GM11168 (cell line): ENCODE measurements around the gene OR2L5.

Experiments used
- in situ Hi-C: fragments of 300-500 bp; cut with MboI; formaldehyde crosslinking; loops from one replicate; pipeline ENCODE4 v1.12.0; 2022; ENCODE audit warnings: low sequenced_read_pairs; ENCODE audit not compliant: unreplicated experiment

OR2L5 gene, protein sequence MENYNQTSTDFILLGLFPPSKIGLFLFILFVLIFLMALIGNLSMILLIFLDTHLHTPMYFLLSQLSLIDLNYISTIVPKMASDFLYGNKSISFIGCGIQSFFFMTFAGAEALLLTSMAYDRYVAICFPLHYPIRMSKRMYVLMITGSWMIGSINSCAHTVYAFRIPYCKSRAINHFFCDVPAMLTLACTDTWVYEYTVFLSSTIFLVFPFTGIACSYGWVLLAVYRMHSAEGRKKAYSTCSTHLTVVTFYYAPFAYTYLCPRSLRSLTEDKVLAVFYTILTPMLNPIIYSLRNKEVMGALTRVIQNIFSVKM

DNA sequence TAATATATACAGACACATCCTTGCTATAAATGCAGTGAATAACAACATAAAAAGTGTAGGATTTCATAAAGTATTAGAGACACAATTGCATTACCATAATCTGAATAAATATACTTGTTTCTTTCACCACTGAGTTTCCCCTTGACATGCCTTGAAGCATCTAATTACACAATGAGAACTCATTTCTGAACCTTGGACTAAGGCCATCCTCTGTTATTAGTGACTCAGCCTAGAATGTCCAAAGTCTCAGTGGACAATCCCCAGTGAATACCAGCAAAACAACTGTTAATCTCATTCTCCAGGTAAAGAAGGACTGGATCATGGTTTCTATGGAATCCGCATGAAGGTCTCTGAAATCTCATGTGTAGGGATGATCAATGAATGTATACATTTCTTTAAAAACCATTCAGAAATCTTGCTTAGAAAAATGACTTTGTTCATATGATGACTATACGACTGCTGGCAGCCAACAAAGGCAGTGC, at the start of gene OR2L5:
OR2L5 (plus strand) TSS at position 432 of the 482 bp plus-strand sequence. CDS start 8,288 bp downstream, outside the sequence.
- in situ Hi-C loops = no loop called here

DNA sequence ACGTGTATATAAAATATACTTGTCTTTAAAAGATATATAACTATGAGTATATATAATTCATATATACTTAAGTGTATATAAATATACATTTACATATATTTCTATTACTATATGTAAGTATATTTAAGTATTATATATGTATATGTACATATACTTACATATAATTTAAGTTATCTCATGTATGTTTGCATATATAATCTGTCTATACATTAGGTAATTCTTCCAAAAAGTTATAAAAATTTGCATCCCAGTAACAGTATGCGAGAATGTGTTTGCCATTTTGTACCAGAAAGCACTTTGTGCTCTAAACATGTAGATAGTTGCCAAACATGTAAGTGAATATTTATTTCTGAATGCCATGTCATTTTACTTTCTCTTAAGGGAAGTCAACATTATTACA, 48.5 kb upstream of the OR2L5 start, which contains the start of gene OR2AK2:
OR2AK2 (plus strand) TSS at position 301 of the 400 bp plus-strand sequence. CDS start 144 bp downstream, outside the sequence.
- in situ Hi-C loops = no loop called here

DNA sequence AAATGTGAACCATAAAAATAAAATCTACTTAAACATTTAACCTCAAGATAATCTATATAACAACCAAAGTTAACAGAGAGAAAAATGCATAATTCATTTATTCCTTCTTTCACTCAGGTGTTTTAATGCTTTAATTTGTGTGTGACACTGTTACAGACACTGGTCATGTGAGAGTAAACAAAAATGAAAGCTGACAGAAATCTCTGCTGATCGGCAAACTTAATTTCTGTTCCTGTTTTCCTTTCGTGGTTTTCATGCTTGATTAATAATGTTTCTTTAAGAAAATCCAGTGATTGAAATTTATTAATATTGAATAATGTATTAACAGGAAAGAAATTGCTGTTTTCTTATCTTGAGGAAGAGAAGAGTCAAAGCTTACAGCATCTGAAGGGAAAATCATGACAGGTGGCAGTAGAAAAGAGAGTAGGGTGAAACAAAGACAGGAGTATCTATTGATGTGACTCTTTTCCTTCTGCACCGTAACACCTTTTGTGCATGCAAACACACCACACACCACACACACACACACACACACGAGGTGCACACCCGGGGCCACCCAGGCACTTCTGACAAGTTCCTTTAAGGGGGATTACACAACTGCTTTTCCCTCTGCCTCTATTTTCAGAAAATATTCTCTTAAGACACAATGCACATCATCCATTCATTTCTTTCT, 46.8 kb upstream of the OR2L5 start:
- in situ Hi-C loops = no loop called here

DNA sequence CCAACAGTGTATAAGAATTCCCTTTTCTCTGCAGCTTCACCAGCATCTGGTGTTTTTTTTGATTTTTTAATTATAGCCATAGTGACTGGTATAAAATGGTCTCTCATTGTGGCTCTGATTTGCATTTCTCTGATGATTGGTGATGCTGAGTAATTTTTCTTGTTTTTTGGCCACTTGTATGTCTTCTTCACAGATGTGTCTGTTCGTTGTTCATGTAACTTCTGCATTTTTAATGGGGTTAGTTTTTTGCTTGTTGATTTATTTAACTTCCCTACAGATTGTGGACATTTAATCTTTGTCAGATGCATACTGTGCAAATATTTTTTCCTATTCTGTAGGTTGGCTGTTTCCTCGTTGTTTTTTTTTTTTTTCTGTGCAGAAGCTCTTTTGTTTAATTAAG, 20.5 kb upstream of the OR2L5 start:
- in situ Hi-C loops = no loop called here

DNA sequence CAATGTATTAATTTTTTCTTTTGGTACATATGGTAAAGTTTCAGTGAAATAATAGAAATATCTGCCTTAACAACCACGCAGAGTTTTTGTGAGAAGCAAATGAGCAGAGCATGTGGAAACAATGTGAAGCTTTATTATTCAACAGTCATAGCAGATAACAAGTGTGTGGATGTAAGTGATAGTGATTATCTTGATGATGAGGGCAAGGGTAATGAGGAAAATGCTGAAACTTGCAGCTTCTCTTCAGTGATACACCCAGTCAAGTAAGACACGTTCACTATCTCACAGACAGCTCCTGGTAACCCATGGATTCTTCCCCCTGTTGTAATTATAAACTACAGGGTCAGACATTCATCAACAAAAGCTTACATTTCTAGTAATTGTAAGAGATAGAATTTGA, 14.6 kb upstream of the OR2L5 start:
- in situ Hi-C loops = no loop called here

DNA sequence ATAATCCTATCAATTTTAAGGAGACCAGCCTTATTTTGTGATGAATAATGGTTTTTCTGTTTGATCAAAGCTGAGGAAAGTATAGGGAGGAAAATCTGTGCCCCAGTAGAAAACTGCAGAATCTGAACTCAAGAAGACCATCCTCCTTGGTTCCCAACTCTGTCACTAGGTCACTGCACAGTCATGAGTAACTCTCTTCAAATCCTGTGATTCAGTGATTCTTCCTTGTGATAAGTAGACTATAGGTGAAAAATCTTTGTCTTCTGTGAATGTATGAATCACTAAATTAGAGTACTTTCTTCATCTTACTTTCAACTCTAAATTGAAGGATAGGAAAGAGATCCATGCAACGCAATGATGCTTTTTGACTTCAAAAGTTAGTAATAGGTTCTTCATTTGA, 13.3 kb upstream of the OR2L5 start:
- in situ Hi-C loops = no loop called here

DNA sequence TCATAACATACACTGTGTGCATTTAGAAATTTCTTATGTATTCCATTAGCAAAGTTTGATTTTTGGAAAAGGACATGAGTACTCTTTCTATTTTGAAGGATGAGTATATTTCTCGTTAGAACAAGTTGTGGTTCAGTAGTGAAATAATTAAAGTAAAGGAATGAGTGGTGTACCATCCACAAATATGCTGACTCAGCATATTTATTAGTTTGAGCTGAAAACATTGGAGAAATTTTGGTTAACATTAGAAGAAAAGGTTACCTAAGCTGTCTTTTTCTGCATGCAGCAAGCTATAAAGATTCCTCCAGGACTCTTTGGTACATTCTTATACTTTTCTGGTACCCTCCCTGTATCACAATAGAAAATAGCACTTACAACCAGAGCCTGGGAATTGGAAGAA, 5.7 kb upstream of the OR2L5 start:
- in situ Hi-C loops = no loop called here

DNA sequence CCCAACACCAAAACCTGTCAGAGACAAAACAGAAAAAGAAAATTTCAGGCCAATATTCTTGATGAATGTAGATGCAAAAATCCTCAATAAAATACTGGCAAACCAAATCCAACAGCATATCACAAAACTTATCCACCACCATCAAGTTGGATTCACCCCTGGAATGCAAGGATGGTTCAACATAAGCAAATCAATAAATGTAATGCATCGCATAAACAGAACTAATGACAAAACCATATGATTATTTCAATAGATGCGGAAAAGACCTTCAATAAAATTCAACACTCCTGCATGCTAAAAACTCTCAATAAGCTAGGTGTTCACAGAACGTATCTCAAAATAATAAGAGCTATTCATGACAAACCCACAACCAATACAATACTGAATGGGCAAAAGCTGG, 3.8 kb upstream of the OR2L5 start:
- in situ Hi-C loops = no loop called here

DNA sequence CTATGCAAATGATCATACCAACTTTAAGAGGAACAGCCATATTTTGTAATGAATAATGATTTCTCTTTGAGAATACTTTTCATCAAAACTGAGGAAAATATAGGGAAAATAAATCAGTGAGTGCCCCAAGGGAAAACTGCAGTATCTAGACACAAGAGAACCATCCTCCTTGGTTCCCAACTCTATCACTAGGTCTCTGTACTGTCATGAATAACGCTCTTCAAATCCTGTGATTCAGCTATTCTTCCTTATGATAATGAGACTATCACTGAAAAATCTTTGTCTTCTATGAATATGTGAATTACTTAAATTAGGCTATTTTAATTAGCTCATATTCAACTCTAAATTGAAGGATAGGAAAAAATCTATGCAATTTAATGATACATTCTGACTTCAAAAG, 2.3 kb downstream of the OR2L5 start:
- in situ Hi-C loops = no loop called here

DNA sequence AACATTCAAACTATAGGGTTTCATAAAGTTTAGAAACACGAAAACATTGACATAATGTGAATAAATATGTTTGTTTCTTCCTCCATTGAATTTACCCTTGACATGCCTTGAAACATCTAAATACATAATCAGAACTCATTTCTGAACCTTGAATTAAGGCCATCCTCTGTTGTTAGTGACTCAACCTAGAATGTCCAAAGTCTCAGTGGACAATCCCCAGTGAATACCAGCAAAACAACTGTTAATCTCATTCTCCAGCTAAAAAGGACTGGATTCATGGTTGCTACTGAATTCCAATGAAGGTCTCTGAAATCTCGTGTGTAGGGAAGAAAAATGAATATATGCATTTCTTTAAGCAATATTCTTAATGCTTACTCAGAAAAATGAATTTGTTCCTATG, 16.3 kb downstream of the OR2L5 start, which contains the start of gene OR2L2:
OR2L2 (plus strand) TSS at position 301 of the 400 bp plus-strand sequence. CDS start 8,198 bp downstream, outside the sequence.
- in situ Hi-C loops = no loop called here

DNA sequence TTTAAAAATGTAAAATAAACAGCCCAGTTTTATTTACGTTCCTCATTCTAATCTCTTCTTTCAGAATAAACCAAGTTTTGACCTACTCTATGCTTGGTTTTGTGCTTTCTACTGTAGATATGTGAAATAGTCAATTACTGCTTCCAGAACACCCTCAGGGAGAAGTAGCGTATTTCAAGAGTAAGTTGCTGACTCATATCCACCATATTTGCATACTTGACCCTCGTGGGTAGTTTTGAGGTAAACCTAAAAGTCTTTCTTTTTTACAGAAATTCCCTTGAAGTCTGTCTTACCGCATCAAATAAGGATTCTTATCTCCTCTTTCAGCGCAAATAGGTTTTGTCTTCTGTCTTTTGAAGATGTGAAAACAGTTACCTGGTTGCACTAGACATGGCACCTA, 31.7 kb downstream of the OR2L5 start:
- in situ Hi-C loops = no loop called here

DNA sequence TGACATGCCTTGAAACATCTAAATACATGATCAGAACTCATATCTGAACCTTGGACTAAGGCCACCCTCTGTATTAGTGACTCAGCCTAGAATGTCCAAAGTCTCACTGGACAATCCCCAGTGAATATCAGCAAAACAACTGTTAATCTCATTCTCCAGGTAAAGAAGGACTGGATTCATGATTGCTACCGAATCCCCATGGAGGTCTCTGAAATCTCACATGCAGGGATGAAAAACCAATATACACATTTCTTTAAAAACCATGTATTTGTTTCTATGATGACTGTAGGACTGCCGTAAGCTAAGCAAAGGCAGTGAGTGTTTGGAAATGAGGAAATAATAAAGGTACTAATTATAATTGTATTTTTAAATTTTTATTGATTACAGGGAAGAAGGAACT, 33.1 kb downstream of the OR2L5 start, which contains the start of gene OR2L3:
OR2L3 (plus strand) TSS at position 301 of the 400 bp plus-strand sequence. CDS start 13,846 bp downstream, outside the sequence.
- in situ Hi-C loops = no loop called here

DNA sequence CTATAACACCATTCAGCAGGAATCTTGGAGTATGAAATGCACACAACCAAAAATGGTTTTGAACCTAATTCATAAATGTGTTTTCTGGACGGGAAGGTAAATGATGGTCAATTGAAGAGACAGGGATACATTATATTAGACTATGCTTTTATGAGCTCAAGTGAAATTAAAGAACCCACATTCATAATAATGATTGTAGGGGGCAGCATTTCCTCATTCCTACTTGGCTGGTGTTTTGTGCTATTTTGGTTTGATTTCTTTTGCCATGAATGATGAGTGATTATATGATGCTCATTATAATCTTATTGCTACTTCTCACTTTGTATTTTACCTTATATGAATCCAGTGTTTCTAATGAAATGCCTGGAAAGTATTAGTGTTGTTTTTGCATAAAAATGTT, 33.5 kb downstream of the OR2L5 start:
- in situ Hi-C loops = no loop called here

DNA sequence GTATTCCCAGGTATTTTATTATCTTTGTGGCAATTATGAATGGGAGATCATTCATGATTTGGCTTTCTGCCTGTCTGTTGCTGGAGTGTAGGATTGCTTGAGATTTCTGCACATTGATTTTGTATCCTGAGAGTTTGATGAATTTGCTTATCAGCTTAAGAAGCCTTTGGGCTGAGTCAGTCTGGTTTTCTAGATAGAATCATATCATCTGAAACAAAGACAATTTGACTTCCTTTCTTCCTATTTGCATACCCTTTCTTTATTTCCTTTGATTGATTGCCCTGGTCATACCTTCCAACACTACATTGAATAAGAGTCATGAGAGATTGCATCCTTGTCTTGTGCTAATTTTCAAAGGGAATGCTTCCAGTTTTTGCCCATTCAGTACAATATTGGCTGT, 41.2 kb downstream of the OR2L5 start:
- in situ Hi-C loops = no loop called here

DNA sequence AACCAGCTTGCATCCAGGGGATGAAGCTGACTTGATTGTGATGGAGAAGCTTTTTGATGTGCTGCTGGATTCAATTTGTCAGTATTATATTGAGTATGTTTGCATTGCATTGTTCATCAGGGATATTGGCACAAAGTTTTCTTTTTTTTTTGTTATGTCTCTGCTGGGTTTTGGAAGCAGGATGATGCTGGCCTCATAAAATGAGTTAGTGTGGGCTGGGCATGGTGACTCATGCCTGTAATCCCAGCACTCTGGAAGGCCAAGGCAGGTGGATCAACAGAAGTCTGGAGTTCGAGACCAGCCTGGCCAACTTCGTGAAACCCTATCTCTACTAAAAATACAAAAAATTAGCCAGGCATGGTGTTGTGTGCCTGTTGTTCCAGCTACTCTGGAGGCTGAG, 41.8 kb downstream of the OR2L5 start:
- in situ Hi-C loops = no loop called here

DNA sequence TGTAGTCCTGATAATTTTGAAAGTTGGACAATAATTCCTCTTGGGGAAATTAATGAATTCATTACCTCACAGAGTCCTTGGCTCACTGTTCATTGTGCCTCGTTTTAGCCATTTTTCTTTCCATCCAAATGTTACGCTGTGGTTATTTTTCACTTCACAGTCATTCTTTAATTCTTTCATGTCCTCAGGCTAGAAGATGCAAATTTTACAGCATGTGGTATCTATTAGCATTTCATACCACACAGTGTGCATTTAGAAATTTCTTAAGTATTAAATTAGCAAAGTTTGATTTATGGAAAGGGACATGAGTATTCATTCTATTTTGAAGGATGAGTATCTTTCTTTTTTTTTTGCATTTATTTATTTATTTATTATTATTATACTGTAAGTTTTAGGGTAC, 51.6 kb downstream of the OR2L5 start:
- in situ Hi-C loops = no loop called here

DNA sequence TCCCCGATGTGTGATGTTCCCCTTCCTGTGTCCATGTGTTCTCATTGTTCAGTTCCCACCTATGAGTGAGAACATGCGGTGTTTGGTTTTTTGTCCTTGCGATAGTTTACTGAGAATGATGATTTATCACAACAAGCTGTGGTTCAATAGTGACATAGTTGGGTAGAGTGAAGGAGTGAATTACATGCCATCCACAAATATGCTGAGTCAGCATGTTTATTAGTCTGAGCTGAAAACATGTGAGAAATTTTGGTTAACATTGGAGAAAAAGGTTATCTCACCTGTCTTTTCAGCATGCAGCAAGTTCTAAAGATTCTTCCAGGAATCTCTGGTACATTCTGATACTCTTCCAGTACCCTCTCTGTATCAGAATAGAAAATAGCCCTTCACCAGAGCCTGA, 52.1 kb downstream of the OR2L5 start:
- in situ Hi-C loops = no loop called here
